NT2/D1 (cell line): Measurements from ENCODE around the gene PLK4.

ENCODE experiments used
- SUZ12 ChIP-seq: IDR thresholded peaks from 2 replicates; pipeline ENCODE4 v1.6.1; 2011; ENCODE audit not compliant: insufficient read length, insufficient read depth; ENCODE audit errors: extremely low read depth
- YY1 ChIP-seq: IDR thresholded peaks from 2 replicates; pipeline ENCODE4 v1.6.1; 2011; ENCODE audit not compliant: insufficient read length, insufficient read depth

DNA sequence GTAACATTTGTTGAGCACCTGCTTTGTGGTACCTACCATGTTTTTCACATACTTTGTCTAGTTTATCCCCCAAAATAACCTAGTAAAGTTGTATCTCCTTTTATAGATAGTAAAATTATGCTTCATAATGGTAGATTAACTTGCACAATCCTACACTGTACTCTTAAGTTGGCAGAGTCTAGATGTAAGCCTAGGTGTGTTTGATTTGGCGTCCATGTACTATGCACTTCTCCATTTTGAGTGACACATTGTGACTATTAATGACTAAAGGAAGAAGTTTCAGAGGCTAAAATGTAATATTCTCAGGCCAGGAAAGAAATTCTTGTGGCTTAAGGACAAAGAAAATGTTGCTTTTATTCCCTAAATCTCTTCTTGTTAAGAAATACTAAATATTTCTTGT is 15.4 kb downstream of the PLK4 start:
- TF ChIP-seq YY1 (no peak), SUZ12 (no peak)
